Gastrocnemius medialis (tissue), 4 donors: Measurements from ENCODE around the gene RANBP17.

ENCODE experiments used
- CTCF ChIP-seq, 5 experiments: fragments of 450-650 bp in 3 of 5; fragments of 200-600 bp in 2 of 5; sonication (generic) in 2 of 5; IDR thresholded peaks in 4 of 5; conservative IDR thresholded peaks in 1 of 5; 1 replicate in 4 of 5; 2 replicates in 1 of 5; pipeline ENCODE4 v1.5.1; 2016 to 2019; ENCODE audit warnings: antibody characterized with exemption in 5 of 5, mild to moderate bottlenecking in 3 of 5, moderate library complexity in 3 of 5
- POLR2A ChIP-seq, 2 donors: fragments of 450-650 bp; IDR thresholded peaks; one replicate each; pipeline ENCODE4 v1.6.1; 2017; ENCODE audit warnings: antibody characterized with exemption in 2 of 2, mild to moderate bottlenecking in 2 of 2, moderate library complexity in 2 of 2

GRCh38 chr5:170836226-170836625, 25.6 kb upstream of the RANBP17 start:
- TF ChIP-seq CTCF (IDR thresholded peaks at IDR 0.05 in 4 of 5, conservative IDR thresholded peaks at IDR 0.05 in 1 of 5) (no peak), POLR2A (IDR thresholded peaks at IDR 0.05) (no peak)
